Glomerular endothelial cell (primary cell): Measurements from ENCODE around the gene EPHB1. TPM values are rescaled to one million over a fixed set of nuclear protein-coding genes. Genes with fewer than 3 reads are reported as not detected.
"Not testable (repeated sequence)": the region's sequence is repeated elsewhere in the genome, so short reads cannot be mapped to it uniquely, and the experiment has no call there.

Experiments
- DNase-seq: peaks from one replicate; pipeline ENCODE4 v3.0.0-alpha.2; 2011; ENCODE audit warnings: low read depth, low spot score; ENCODE audit errors: extremely low read depth
- total RNA-seq: library from RNA; depleted of rRNA; stranded (reverse); fragments of >200 nt; gene quantifications from 2 replicates; pipeline ENCODE4 v1.2.3, GENCODE V29; 2015

The EPHB1 gene
- total RNA-seq, 1 donor from 2014 or later: 25.7 TPM

DNA sequence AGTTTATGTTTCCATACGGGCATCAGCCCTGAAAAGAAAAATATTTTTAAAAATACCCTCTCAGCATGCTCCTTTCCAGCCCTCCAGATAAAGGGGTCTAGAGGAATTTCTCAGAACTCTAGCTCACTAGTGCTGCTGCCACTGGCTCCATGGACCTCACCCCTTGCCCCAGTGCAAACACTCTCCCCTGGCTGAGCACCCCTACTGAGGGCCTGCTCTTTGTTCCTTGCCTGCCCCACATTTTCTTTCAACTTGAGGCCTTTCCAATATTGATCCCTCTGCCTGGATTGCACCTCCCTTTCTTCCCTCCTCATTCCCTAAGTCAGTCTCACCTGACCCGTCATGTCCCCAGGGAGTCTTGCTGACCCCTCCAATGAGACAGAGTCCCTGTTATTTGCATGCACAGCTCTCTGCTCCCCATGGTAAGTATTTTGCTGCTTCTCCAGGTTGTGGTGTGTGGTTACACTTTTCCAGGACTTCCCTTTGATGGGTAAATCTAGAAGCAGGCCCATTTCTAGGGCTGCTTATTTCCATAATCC lies 196.5 kb downstream of the EPHB1 start:
- DNase-seq: no peak

GRCh38 chr3:134992180-134992579 lies 197.1 kb downstream of the EPHB1 start:
- no peak for DNase-seq

DNA sequence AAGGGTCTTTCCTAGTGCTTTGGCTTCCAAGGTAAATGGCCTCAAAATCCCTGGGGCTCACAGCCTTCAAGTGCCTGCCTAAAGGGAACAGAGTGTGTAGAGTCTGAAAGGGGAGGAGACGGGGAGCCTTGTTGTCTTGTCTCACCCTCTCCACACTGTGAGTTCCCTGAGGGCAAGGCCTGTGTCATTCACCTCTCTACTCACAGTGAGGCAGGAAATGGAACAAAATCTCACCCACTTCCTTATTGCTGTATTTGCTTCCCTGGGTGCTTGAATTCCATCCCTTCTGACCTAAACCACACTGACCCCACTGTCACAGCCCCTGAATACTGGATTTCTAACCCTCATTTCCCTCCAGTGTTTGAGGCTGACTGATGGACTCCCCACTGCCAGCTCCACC lies 197.5 kb downstream of the EPHB1 start:
- no peak for DNase-seq

DNA sequence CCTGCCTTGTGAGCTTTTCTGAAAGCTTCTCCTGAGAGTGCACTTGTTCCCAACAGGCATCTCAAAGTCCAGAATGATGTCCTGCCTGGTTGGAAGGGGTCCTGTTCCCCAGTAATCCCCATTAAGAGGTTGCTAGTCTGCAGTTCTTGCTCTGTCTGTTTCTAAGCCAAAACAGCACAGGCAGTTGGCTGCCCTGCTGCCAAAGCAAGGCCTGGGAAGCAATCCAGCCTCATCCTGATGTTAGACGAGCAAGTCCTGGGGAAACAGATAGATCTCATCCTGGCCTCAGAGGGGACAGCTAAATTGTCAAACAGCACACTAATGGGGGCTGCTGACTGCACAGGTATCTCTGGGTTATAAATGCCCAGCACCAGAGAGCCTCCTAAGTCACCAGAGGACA lies 198.0 kb downstream of the EPHB1 start:
- no peak for DNase-seq

GRCh38 chr3:134998158-134998557 lies 203.1 kb downstream of the EPHB1 start:
- no peak for DNase-seq

DNA sequence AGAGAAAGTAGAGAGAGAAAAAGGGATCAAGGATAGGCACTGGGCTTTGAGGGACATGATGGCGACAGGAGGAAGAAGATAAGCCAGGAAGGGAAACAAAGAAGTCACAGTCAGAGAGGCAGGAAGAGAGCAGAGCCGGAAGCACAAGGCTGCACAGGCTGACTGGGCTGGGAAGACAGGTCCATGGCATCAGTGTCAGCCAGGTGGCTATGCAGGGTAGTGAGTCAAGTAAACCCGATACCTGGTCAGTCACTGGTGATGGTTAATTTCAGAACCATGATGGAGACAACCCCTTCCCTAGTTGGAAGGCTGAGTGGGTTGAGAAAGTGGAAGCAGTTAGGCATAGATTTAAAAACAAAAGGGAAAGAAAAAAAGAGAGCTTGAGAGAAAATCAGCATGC lies 203.8 kb downstream of the EPHB1 start:
- DNase-seq: no peak

DNA sequence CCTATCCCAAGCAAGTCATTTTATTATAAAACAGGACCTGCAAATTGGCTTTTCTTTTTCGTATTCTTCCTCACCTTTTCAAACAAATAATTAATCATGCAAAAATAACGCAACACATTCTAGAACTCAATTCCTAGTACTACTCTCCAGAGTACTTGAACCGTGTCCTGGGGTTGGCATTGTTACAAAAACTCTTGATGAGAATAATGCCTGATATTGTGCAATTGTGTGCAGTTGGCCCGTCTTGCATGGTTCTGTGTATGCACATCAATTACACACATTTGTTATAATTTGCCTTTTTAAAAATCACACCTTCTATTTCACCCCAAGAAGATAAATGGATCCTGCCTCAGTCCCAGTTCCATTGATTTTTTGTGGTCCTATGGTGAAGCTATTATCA lies 205.4 kb downstream of the EPHB1 start:
- DNase-seq: no peak

GRCh38 chr3:135005616-135006015 lies 210.6 kb downstream of the EPHB1 start:
- not testable (repeated sequence) for DNase-seq

- peak; percentile 14 for DNase-seq
Observed at GRCh38 chr3:135007607-135008006, 212.5 kb downstream of the EPHB1 start.

GRCh38 chr3:135008326-135008725 lies 213.3 kb downstream of the EPHB1 start:
- DNase-seq: no peak

- no peak for DNase-seq
Observed at GRCh38 chr3:135009014-135009413, 214.0 kb downstream of the EPHB1 start.

DNA sequence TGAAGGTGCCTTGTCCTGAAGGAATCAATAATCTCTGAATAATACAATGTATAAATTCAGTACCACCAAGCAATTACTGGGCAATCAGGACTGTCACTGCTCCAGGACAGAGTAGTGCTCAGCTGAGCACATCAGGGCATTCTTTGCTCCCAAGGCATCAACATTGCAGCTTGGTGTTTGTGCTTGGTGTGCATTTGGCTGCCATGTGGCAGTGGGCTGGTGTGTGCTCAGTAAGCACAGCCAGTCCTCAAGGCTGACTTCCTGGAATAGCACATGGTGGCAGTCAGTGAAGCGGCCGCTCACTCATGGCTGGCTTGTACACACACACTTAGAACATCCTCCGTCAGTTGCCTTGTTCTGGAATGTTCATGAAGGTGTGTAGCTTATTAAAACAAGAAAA lies 217.0 kb downstream of the EPHB1 start:
- DNase-seq: no peak

GRCh38 chr3:135013206-135013605 lies 218.1 kb downstream of the EPHB1 start:
- no peak for DNase-seq

GRCh38 chr3:135014566-135014965 lies 219.5 kb downstream of the EPHB1 start:
- no peak for DNase-seq

- DNase-seq: no peak
Observed at GRCh38 chr3:135017003-135017893, 222.2 kb downstream of the EPHB1 start.

DNA sequence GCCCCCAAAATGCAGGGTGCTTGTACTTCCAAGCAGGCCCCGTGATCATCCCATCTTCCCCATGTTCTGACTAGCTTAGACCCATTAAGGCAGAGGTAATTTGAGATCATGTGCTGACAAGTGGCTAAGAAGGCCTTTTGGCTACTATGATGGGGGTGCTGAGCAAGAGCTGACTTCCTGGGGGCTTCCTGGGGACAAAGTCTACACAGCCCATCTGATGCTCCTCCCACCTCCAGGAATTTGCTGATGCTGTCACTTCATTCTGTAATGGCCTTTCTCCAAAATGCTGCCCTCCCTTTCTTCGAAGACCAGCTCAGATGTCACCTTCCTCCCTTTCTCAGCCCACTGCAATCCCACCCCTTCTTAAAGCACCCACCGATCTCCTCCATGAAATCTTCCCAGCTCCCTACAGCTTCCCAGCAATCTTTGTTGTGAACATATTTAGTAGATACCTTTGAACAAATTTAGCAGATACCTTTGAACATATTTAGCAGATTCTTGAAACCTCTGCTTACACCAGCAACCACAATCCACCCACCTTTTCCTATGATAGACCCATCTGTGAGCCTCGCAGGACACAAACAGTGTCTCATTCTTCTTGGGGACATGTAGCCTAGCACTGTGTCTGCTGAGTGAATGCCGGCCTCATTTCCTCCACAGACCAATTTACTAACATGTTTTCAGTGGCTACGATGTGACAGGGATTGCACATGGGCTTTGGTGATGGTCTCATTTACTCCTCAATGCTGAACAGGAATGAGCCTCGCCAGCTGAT lies 223.3 kb downstream of the EPHB1 start:
- no peak for DNase-seq

DNA sequence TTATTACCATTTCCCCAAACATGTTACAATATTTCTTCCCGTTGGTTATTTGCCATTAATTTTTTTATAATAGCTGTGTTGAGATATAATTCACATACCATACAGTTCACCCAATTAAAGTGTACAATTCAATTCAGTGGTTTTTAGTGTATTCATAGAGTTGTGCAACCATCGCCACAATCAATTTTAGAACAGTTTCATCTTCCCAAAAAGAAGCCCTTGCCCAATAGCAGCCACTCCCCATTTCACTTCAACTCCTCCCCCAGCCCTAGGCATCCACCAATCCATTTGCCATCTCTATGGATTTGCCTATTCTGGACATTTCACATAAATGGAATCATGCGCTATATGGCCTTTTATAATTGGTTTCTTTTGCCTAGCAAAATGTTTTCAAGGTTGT lies 225.1 kb downstream of the EPHB1 start:
- DNase-seq: no peak

- DNase-seq: no peak
Observed at GRCh38 chr3:135023996-135024658, 229.1 kb downstream of the EPHB1 start.

DNA sequence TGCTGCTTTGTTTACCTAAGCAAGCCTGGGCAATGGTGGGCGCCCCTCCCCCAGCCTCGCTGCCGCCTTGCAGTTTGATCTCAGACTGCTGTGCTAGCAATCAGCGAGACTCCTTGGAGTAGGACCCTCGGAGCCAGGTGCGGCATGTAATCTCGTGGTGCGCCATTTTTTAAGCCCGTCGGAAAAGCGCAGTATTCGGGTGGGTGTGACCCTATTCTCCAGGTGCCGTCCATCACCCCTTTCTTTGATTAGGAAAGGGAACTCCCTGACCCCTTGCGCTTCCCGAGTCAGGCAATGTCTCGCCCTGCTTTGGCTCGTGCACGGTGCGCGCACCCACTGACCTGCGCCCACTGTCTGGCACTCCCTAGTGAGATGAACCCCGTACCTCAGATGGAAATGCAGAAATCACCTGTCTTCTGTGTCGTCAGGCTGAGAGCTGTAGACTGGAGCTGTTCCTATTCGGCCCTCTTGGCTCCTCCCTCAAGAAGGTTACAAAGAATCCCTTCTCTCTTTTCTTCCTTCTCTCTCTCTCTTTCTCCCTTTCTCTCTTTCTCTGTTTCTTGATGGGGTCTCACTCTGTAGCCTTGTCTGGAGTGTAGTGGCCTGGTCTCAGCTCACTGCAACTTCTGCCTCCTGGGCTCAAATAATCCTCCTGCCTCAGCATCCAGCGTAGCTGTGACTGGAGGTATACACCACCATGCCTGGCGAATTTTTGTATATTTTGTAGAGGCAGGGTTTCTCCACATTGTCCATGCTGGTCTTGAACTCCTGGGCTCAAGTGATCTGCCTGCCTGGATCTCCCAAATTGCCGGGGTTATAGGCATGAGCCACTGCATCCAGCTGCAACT lies 235.9 kb downstream of the EPHB1 start:
- DNase-seq: not testable (repeated sequence)

GRCh38 chr3:135033737-135034136 lies 238.7 kb downstream of the EPHB1 start:
- DNase-seq: no peak
